ENCODE measurements around the gene SMNDC1. TPM values are rescaled to one million over a fixed set of nuclear protein-coding genes. Genes with fewer than 3 reads are reported as not detected.
A peak's percentile ranks its signal among the peaks of the same experiment; 100 is the strongest.

The SMNDC1 gene
- total and polyA plus RNA-seq, 10 donors, result 10.3 to 34.8 (median 19.7) TPM

GRCh38 chr10:110277591-110277990 is 27.1 kb downstream of the SMNDC1 start:
- TF ChIP-seq CTCF (IDR thresholded peaks at IDR 0.05 in 8 of 11, conservative IDR thresholded peaks at IDR 0.05 in 3 of 11) (no peak), POLR2AphosphoS5 (IDR thresholded peaks at IDR 0.05) (no peak), POLR2A (IDR thresholded peaks at IDR 0.05) (no peak)

GRCh38 chr10:110276603-110277002 is 28.1 kb downstream of the SMNDC1 start:
- Histone ChIP-seq H3K27ac (no peak overlapping the region), H3K4me3 (no peak overlapping the region), H3K4me1 (peaks cover 6 to 45% (median 17%) of the 10 kb centered on the region in 6 donors), H3K36me3 (peaks cover 0 to 18% (median 9%) of the 10 kb centered on the region in 6 donors), H3K27me3 (replicated peaks in 1 of 7) (no peaks in the 10 kb centered on the region), H3K9me3 (no peaks in the 10 kb centered on the region)
- WGBS, 5 donors, result 90 to 99% (median 95%) methylated on average over 5 of the region's 5 CpGs
- TF ChIP-seq CTCF (IDR thresholded peaks at IDR 0.05 in 8 of 11, conservative IDR thresholded peaks at IDR 0.05 in 3 of 11), result no peak
- no peak for TF ChIP-seq POLR2A (IDR thresholded peaks at IDR 0.05)
- no peak for TF ChIP-seq POLR2AphosphoS5 (IDR thresholded peaks at IDR 0.05)
- intact Hi-C loops (cut with DNase I; ENCODE audit: low total_unique reads), result loop anchor here (10.0 kb wide), 1 partner anchor 392 kb away; no protein-coding TSS in a partner anchor
- DNase-seq, result no peak

More at GRCh38 chr10:110277591-110277990, 27.1 kb downstream of the SMNDC1 start:
- Histone ChIP-seq H3K27ac (no peak overlapping the region), H3K4me1 (peaks cover 6 to 55% (median 17%) of the 10 kb centered on the region in 6 donors), H3K27me3 (replicated peaks in 1 of 7) (no peaks in the 10 kb centered on the region), H3K36me3 (peaks cover 0 to 18% (median 9%) of the 10 kb centered on the region in 6 donors), H3K9me3 (no peaks in the 10 kb centered on the region), H3K4me3 (no peak overlapping the region)
- 94 to 100% (median 99%) methylated on average over 2 of the region's 2 CpGs for WGBS, 5 donors
- no peak for DNase-seq
- intact Hi-C loops (cut with DNase I; ENCODE audit: low total_unique reads), result loop anchor here (10.0 kb wide), 1 partner anchor 393 kb away; no protein-coding TSS in a partner anchor

GRCh38 chr10:110275128-110275729 is 29.5 kb downstream of the SMNDC1 start:
- intact Hi-C loops (cut with DNase I; ENCODE audit: low total_unique reads), result loop anchor here (10.0 kb wide), 1 partner anchor 390 kb away; no protein-coding TSS in a partner anchor
- no peak for DNase-seq
- WGBS, 5 donors, result 50 to 60% (median 56%) methylated on average over 2 of the region's 2 CpGs
- Histone ChIP-seq H3K27me3 (replicated peaks in 1 of 7) (no peaks in the 10 kb centered on the region), H3K4me1 (peaks cover 6 to 46% (median 19%) of the 10 kb centered on the region in 6 donors), H3K9me3 (no peaks in the 10 kb centered on the region), H3K4me3 (no peak overlapping the region), H3K27ac (no peak overlapping the region), H3K36me3 (peaks cover 0 to 7% (median 3%) of the 10 kb centered on the region in 6 donors)
- TF ChIP-seq POLR2AphosphoS5 (IDR thresholded peaks at IDR 0.05) (no peak), POLR2A (IDR thresholded peaks at IDR 0.05) (no peak), CTCF (IDR thresholded peaks at IDR 0.05 in 8 of 11, conservative IDR thresholded peaks at IDR 0.05 in 3 of 11) (no peak)

- Histone ChIP-seq H3K27me3 (replicated peaks in 1 of 7) (no peaks in the 10 kb centered on the region), H3K27ac (peak overlapping the region in 1 of 8 donors; percentile 37), H3K9me3 (no peaks in the 10 kb centered on the region), H3K4me3 (no peak overlapping the region), H3K4me1 (peaks cover 8 to 49% (median 20%) of the 10 kb centered on the region in 6 donors), H3K36me3 (peaks cover 0 to under 1% (median under 1%) of the 10 kb centered on the region in 6 donors)
- intact Hi-C loops (cut with DNase I; ENCODE audit: low total_unique reads), result loop anchor here (10.0 kb wide), 1 partner anchor 390 kb away; no protein-coding TSS in a partner anchor
- no peak for DNase-seq
- TF ChIP-seq POLR2A (IDR thresholded peaks at IDR 0.05), result no peak
- no peak for TF ChIP-seq CTCF (IDR thresholded peaks at IDR 0.05 in 8 of 11, conservative IDR thresholded peaks at IDR 0.05 in 3 of 11)
- no peak for TF ChIP-seq POLR2AphosphoS5 (IDR thresholded peaks at IDR 0.05)
- 92 to 97% (median 95%) methylated on average over 6 of the region's 6 CpGs for WGBS, 5 donors
These were observed 30.1 kb downstream of the SMNDC1 start for GRCh38 chr10:110274647-110275046.

Data from spleen (tissue), 11 donors.